GM23338 (cell line): ENCODE results near the gene COL9A2. TPM values are rescaled to one million over a fixed set of nuclear protein-coding genes. Genes with fewer than 3 reads are reported as not detected.

Experiments used
- ATAC-seq: fragments of 200-7000 bp; cut with Tn5 transposase; 3 replicates; pipeline ENCODE4 v1.9.1; 2020
- DNase-seq: peaks from one replicate; pipeline ENCODE4 v3.0.0-alpha.2; 2015; ENCODE audit warnings: low spot score
- H2AFZ ChIP-seq: fragments of 200-600 bp; sonication (generic); 2 replicates; pipeline ENCODE4 v1.8.0; 2016; ENCODE audit warnings: antibody characterized with exemption, mild to moderate bottlenecking, moderate library complexity
- H3F3A ChIP-seq: fragments of 200-600 bp; sonication (generic); replicated peaks from 2 replicates; pipeline ENCODE4 v1.8.0; 2017; ENCODE audit warnings: antibody characterized with exemption, mixed run types, low read depth
- H3K27ac ChIP-seq: fragments of 200-600 bp; sonication (generic); 2 replicates; pipeline ENCODE4 v1.6.1; 2016; ENCODE audit warnings: low read depth
- H3K27me3 ChIP-seq: fragments of 200-600 bp; sonication (generic); 2 replicates; pipeline ENCODE4 v1.8.0; 2016; ENCODE audit warnings: mild to moderate bottlenecking, mixed run types, moderate library complexity; ENCODE audit not compliant: insufficient read depth
- H3K36me3 ChIP-seq: fragments of 200-600 bp; sonication (generic); 2 replicates; pipeline ENCODE4 v1.8.0; 2016; ENCODE audit warnings: mild to moderate bottlenecking; ENCODE audit not compliant: insufficient read depth
- H3K4me1 ChIP-seq: fragments of 200-600 bp; sonication (generic); 2 replicates; pipeline ENCODE4 v1.8.0; 2016; ENCODE audit warnings: mild to moderate bottlenecking, moderate library complexity; ENCODE audit not compliant: insufficient read depth
- H3K4me2 ChIP-seq: fragments of 200-600 bp; sonication (generic); 2 replicates; pipeline ENCODE4 v1.7.1; 2017; ENCODE audit warnings: mixed run types
- H3K4me3 ChIP-seq: fragments of 200-600 bp; sonication (generic); 2 replicates; pipeline ENCODE4 v1.6.1; 2016; ENCODE audit warnings: mixed run types
- H3K79me2 ChIP-seq: fragments of 200-600 bp; sonication (generic); replicated peaks from 2 replicates; pipeline ENCODE4 v1.8.0; 2017; ENCODE audit warnings: mild to moderate bottlenecking; ENCODE audit not compliant: insufficient read depth
- H3K9me2 ChIP-seq: fragments of 200-600 bp; sonication (generic); 2 replicates; pipeline ENCODE4 v1.8.0; 2017; ENCODE audit not compliant: insufficient read depth
- H4K20me1 ChIP-seq: fragments of 200-600 bp; sonication (generic); replicated peaks from 2 replicates; pipeline ENCODE4 v1.8.0; 2017; ENCODE audit warnings: mild to moderate bottlenecking; ENCODE audit not compliant: insufficient read depth
- H3K27ac Mint-ChIP-seq: 2 replicates; pipeline ENCODE4 v1.8.0; 2020; ENCODE audit warnings: inconsistent platforms, mild to moderate bottlenecking, moderate library complexity, mixed read lengths
- H3K27me3 Mint-ChIP-seq: 3 replicates; pipeline ENCODE4 v1.8.0; 2022; ENCODE audit warnings: low read depth, mild to moderate bottlenecking, moderate library complexity, mixed read lengths, inconsistent platforms; ENCODE audit not compliant: insufficient read depth, poor library complexity
- H3K36me3 Mint-ChIP-seq: 3 replicates; pipeline ENCODE4 v1.8.0; 2021; ENCODE audit warnings: low read depth, mild to moderate bottlenecking, inconsistent platforms, moderate library complexity, mixed read lengths
- H3K4me1 Mint-ChIP-seq: 3 replicates; pipeline ENCODE4 v1.8.0; 2020; ENCODE audit warnings: mild to moderate bottlenecking, inconsistent platforms, mixed read lengths
- H3K4me3 Mint-ChIP-seq: 3 replicates; pipeline ENCODE4 v1.8.0; 2021; ENCODE audit warnings: moderate library complexity, mild to moderate bottlenecking, inconsistent platforms, mixed read lengths
- H3K9me3 Mint-ChIP-seq: 3 replicates; pipeline ENCODE4 v1.8.0; 2020; ENCODE audit warnings: moderate library complexity, mild to moderate bottlenecking, inconsistent platforms, mixed read lengths
- CREB1 ChIP-seq: fragments of 250-450 bp; sonication (Bioruptor Pico); IDR thresholded peaks from 2 replicates; pipeline ENCODE4 v1.5.0; 2020; ENCODE audit warnings: low read depth, mild to moderate bottlenecking, moderate library complexity
- CTCF ChIP-seq, 2 experiments: fragments of 200-600 bp in 1 of 2; sonication (generic) in 1 of 2; conservative IDR thresholded peaks; 2 replicates each; pipeline versions ENCODE4 v1.5.1 to v1.6.1; 2016 to 2017; ENCODE audit warnings: antibody characterized with exemption in 2 of 2, low read depth in 2 of 2, mild to moderate bottlenecking in 2 of 2, moderate library complexity in 1 of 2
- EZH2 ChIP-seq: fragments of 200-600 bp; sonication (generic); IDR thresholded peaks from one replicate; pipeline ENCODE4 v1.8.0; 2017; ENCODE audit warnings: antibody characterized with exemption, mild to moderate bottlenecking, low read depth; ENCODE audit not compliant: unreplicated experiment
- EZH2phosphoT487 ChIP-seq: fragments of 200-600 bp; sonication (generic); IDR thresholded peaks from one replicate; pipeline ENCODE4 v1.8.1; 2018; ENCODE audit warnings: antibody characterized with exemption; ENCODE audit not compliant: unreplicated experiment
- JUNB ChIP-seq: IDR thresholded peaks from one replicate; pipeline ENCODE4 v1.6.1; 2016; ENCODE audit warnings: antibody characterized with exemption; ENCODE audit not compliant: unreplicated experiment
- NANOG ChIP-seq: IDR thresholded peaks from 2 replicates; pipeline ENCODE4 v1.6.1; 2016; ENCODE audit warnings: antibody characterized with exemption, borderline replicate concordance
- REST ChIP-seq: IDR thresholded peaks from one replicate; pipeline ENCODE4 v1.6.1; 2018; ENCODE audit warnings: antibody characterized with exemption; ENCODE audit not compliant: unreplicated experiment
- STAT1 ChIP-seq: IDR thresholded peaks from one replicate; pipeline ENCODE4 v1.6.1; 2016; ENCODE audit warnings: antibody characterized with exemption; ENCODE audit not compliant: unreplicated experiment
- ZNF114 ChIP-seq: fragments of 250-450 bp; sonication (Bioruptor Pico); IDR thresholded peaks from 2 replicates; pipeline ENCODE4 v1.5.0; 2020; ENCODE audit warnings: mild to moderate bottlenecking, moderate library complexity
- ZNF462 ChIP-seq: fragments of 250-450 bp; sonication (Bioruptor Pico); IDR thresholded peaks from 2 replicates; pipeline ENCODE4 v1.5.0; 2020; ENCODE audit warnings: mild to moderate bottlenecking, moderate library complexity
- polyA plus RNA-seq: library from polyadenylated mRNA; unstranded; fragments of >200 nt; fragmentation: Nextera tagmentation; extraction: Ambion mirVana; gene quantifications from 2 replicates; pipeline ENCODE4 v1.2.1, GENCODE V29; 2016
- total RNA-seq: library from RNA; depleted of rRNA; stranded (reverse); fragments of >200 nt; shearing (Covaris generic); gene quantifications from 2 replicates; pipeline ENCODE4 v1.2.3, GENCODE V29; 2014

Gene COL9A2
- total and polyA plus RNA-seq, 2 experiments from 2014 or later = 2.6 to 2.8 TPM

- Histone ChIP-seq H3K9me2 (no peaks in the 10 kb centered on the region), H3K79me2 (peaks cover 8% of the 10 kb centered on the region; the same call in 1 of the 2 replicates), H3K27me3 (no peaks in the 10 kb centered on the region), H3K4me3 (no peak overlapping the region), H2AFZ (no peak overlapping the region), H3K27ac (no peak overlapping the region), H3K4me2 (no peak overlapping the region), H3K4me1 (no peaks in the 10 kb centered on the region), H3K36me3 (peaks cover 35% of the 10 kb centered on the region), H4K20me1 (peaks cover 13% of the 10 kb centered on the region), H3F3A (no peaks in the 10 kb centered on the region; the same call in 1 of the 2 replicates)
- no peaks in the 10 kb centered on the region for H3K9me3 Mint-ChIP-seq
- H3K27me3 Mint-ChIP-seq = peaks cover 4% of the 10 kb centered on the region
- DNase-seq (no peak), ATAC-seq (no peak)
- peaks cover 51% of the 10 kb centered on the region for H3K36me3 Mint-ChIP-seq
- TF ChIP-seq REST (no peak), EZH2 (no peak), ZNF114 (CRISPR knock-in tag) (no peak), JUNB (no peak), CTCF (conservative IDR thresholded peaks at IDR 0.05; ENCODE audit: low read depth in 2 of 2) (no peak), ZNF462 (CRISPR knock-in tag) (no peak), STAT1 (no peak), EZH2phosphoT487 (no peak), CREB1 (no peak), NANOG (no peak)
- H3K4me1 Mint-ChIP-seq = no peaks in the 10 kb centered on the region
- H3K27ac Mint-ChIP-seq = no peak overlapping the region
- no peak overlapping the region for H3K4me3 Mint-ChIP-seq
These were observed 46.8 kb downstream of the COL9A2 start for GRCh38 chr1:40270152-40270834.
